ENCODE measurements around the gene MRTFA. TPM values are rescaled to one million over a fixed set of nuclear protein-coding genes. Genes with fewer than 3 reads are reported as not detected.

Gene MRTFA
- total RNA-seq, 4 donors from 2014 or later, result 16.5 to 57.8 (median 48.9) TPM

GRCh38 chr22:40567626-40568328, 68.7 kb downstream of the MRTFA start:
- no peak for TF ChIP-seq CTCF (IDR thresholded peaks at IDR 0.05; ENCODE audit: low read depth)

GRCh38 chr22:40567106-40567505, 69.4 kb downstream of the MRTFA start:
- no peak for TF ChIP-seq CTCF (IDR thresholded peaks at IDR 0.05; ENCODE audit: low read depth)

DNA sequence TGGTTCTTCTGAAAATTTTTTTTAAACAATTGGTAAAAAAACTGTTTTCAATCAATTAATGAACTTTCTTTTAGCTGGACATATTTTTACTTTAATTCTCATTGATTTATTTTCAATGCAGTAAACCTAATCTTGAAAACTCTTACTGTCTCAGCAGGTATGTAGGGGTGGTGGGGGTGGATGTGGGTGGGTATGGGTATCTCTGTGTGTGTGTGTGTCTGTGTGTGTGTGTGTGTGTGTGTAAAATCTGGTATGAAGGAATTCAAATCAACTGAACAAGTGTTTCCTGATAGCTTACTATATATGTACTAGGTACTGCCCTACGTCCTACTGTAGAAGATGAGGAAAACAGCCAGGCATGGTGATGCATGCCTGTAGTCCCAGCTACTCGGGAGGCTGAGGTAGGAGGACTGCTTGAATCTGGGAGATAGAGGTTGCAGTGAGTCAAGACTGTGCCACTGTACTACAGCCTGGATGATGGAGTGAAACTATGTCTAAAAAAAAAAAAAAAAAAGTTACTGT, 75.5 kb downstream of the MRTFA start:
- no peak for TF ChIP-seq CTCF (IDR thresholded peaks at IDR 0.05; ENCODE audit: low read depth)

GRCh38 chr22:40560551-40560950, 76.0 kb downstream of the MRTFA start:
- TF ChIP-seq CTCF (IDR thresholded peaks at IDR 0.05; ENCODE audit: low read depth), result no peak

GRCh38 chr22:40557972-40558371, 78.5 kb downstream of the MRTFA start:
- no peak for TF ChIP-seq CTCF (IDR thresholded peaks at IDR 0.05; ENCODE audit: low read depth)

GRCh38 chr22:40556641-40557040, 79.9 kb downstream of the MRTFA start:
- TF ChIP-seq CTCF (IDR thresholded peaks at IDR 0.05; ENCODE audit: low read depth), result no peak

- TF ChIP-seq CTCF (IDR thresholded peaks at IDR 0.05; ENCODE audit: low read depth), result no peak
These were observed 83.4 kb downstream of the MRTFA start for GRCh38 chr22:40553014-40553554.

All from subcutaneous adipose tissue (tissue), 4 donors.